Measurements from ENCODE around the gene SHC2. TPM values are rescaled to one million over a fixed set of nuclear protein-coding genes. Genes with fewer than 3 reads are reported as not detected.
A peak's percentile ranks its signal among the peaks of the same experiment; 100 is the strongest.

SHC2 gene
- total and polyA plus RNA-seq, 2 of the 13 experiments (the other 11 are each of a cell fraction or from before 2014, with no cell fraction given) = 9.0 to 18.3 TPM

- TF ChIP-seq RERE (CRISPR knock-in tag; IDR thresholded peaks at IDR 0.05; ENCODE audit: low read depth) = peak; percentile 53
- peak; percentile 66; the same call in 1 of the 2 replicates for TF ChIP-seq FOXA3 (CRISPR knock-in tag; IDR thresholded peaks at IDR 0.05)
- no peak for TF ChIP-seq ZNF781 (CRISPR knock-in tag; IDR thresholded peaks at IDR 0.05; ENCODE audit: borderline replicate concordance, not compliant biosample characterization)
- no peak for TF ChIP-seq REL (CRISPR knock-in tag; conservative IDR thresholded peaks at IDR 0.05)
- peak; percentile 75; the same call in 1 of the 2 replicates for TF ChIP-seq FOXC1 (CRISPR knock-in tag; IDR thresholded peaks at IDR 0.05; ENCODE audit: borderline replicate concordance)
- peak; percentile 71 for TF ChIP-seq FOSL2 (CRISPR knock-in tag; IDR thresholded peaks at IDR 0.05)
- no peak for TF ChIP-seq NFE2L2 (IDR thresholded peaks at IDR 0.05; ENCODE audit: low read length)
- no peak for TF ChIP-seq CCDC6 (CRISPR knock-in tag; IDR thresholded peaks at IDR 0.05)
- no peak for TF ChIP-seq SCMH1 (CRISPR knock-in tag; IDR thresholded peaks at IDR 0.05; ENCODE audit: borderline replicate concordance)
- no peak for TF ChIP-seq ZNF253 (CRISPR knock-in tag; IDR thresholded peaks at IDR 0.05; ENCODE audit: borderline replicate concordance)
- TF ChIP-seq RFXANK (CRISPR knock-in tag; IDR thresholded peaks at IDR 0.05) = no peak
- TF ChIP-seq ZBTB7B (CRISPR knock-in tag; IDR thresholded peaks at IDR 0.05) = peak; percentile 70
- TF ChIP-seq RXRA (CRISPR knock-in tag; IDR thresholded peaks at IDR 0.05) = peak; percentile 42
- TF ChIP-seq HNRNPL (IDR thresholded peaks at IDR 0.05; ENCODE audit: low read depth, low read length) = no peak
- TF ChIP-seq ZNF207 (IDR thresholded peaks at IDR 0.05; ENCODE audit: borderline replicate concordance) = no peak
- TF ChIP-seq ZNF749 (CRISPR knock-in tag; IDR thresholded peaks at IDR 0.05; ENCODE audit: borderline replicate concordance) = no peak
- TF ChIP-seq GABPB1 (CRISPR knock-in tag; IDR thresholded peaks at IDR 0.05) = peak; percentile 77
- no peak for TF ChIP-seq ZNF260 (CRISPR knock-in tag; IDR thresholded peaks at IDR 0.05; ENCODE audit: borderline replicate concordance, low read depth)
- TF ChIP-seq ZBTB49 (CRISPR knock-in tag; IDR thresholded peaks at IDR 0.05; ENCODE audit: borderline replicate concordance) = no peak
- no peak for TF ChIP-seq PITX1 (CRISPR knock-in tag; IDR thresholded peaks at IDR 0.05)
- TF ChIP-seq ZSCAN25 (CRISPR knock-in tag; IDR thresholded peaks at IDR 0.05) = peak; percentile 81
These were observed 1.1 kb upstream of the SHC2 start (continued) for GRCh38 chr19:461721-462551.
